DOHH2 (cell line): ENCODE measurements around the gene MICU2.

Experiments
- H3F3A ChIP-seq: fragments of 200-600 bp; sonication (generic), shearing (Covaris generic); 2 replicates; pipeline ENCODE4 v1.6.0; 2016; ENCODE audit warnings: antibody characterized with exemption, mild to moderate bottlenecking; ENCODE audit not compliant: control insufficient read depth, insufficient read depth
- H3K27ac ChIP-seq: fragments of 200-600 bp; sonication (generic); 2 replicates; pipeline ENCODE4 v1.5.1; 2014; ENCODE audit warnings: low read depth, mild to moderate bottlenecking, low read length, moderate library complexity
- H3K27me3 ChIP-seq: fragments of 200-600 bp; sonication (generic); 2 replicates; pipeline ENCODE4 v1.6.1; 2014; ENCODE audit warnings: mild to moderate bottlenecking, low read length, mixed read lengths; ENCODE audit not compliant: control insufficient read depth
- H3K36me3 ChIP-seq: fragments of 200-600 bp; sonication (generic); 2 replicates; pipeline ENCODE4 v1.6.1; 2014; ENCODE audit warnings: mild to moderate bottlenecking, low read length, moderate library complexity, mixed read lengths; ENCODE audit not compliant: control insufficient read depth
- H3K4me1 ChIP-seq: fragments of 200-600 bp; sonication (generic); 2 replicates; pipeline ENCODE4 v1.6.1; 2014; ENCODE audit warnings: mild to moderate bottlenecking, low read length, mixed read lengths; ENCODE audit not compliant: control insufficient read depth
- H3K4me2 ChIP-seq: fragments of 200-600 bp; sonication (generic); 2 replicates; pipeline ENCODE4 v1.6.0; 2014; ENCODE audit warnings: mild to moderate bottlenecking, low read length, moderate library complexity
- H3K4me3 ChIP-seq: fragments of 200-600 bp; sonication (generic); 2 replicates; pipeline ENCODE4 v1.5.1; 2014; ENCODE audit warnings: mild to moderate bottlenecking, low read length, mixed read lengths
- H3K79me2 ChIP-seq: fragments of 200-600 bp; sonication (generic); 2 replicates; pipeline ENCODE4 v1.6.1; 2014; ENCODE audit warnings: mild to moderate bottlenecking, low read length, mixed read lengths; ENCODE audit not compliant: control insufficient read depth
- H3K9me2 ChIP-seq: fragments of 200-600 bp; sonication (generic); replicated peaks from 2 replicates; pipeline ENCODE4 v1.6.1; 2014; ENCODE audit warnings: mild to moderate bottlenecking, low read length, mixed read lengths; ENCODE audit not compliant: control insufficient read depth
- H3K9me3 ChIP-seq: fragments of 200-600 bp; sonication (generic); 2 replicates; pipeline ENCODE4 v1.6.1; 2014; ENCODE audit warnings: antibody characterized with exemption, low read length, mixed read lengths; ENCODE audit not compliant: control insufficient read depth, insufficient read depth
- H4K20me1 ChIP-seq: fragments of 200-600 bp; sonication (generic); 2 replicates; pipeline ENCODE4 v1.6.0; 2014; ENCODE audit warnings: low read depth, mild to moderate bottlenecking, antibody characterized with exemption, low read length, moderate library complexity; ENCODE audit not compliant: control insufficient read depth, insufficient read depth
- CTCF ChIP-seq: fragments of 200-600 bp; sonication (generic); IDR thresholded peaks from one replicate; pipeline ENCODE4 v1.5.1; 2014; ENCODE audit warnings: antibody characterized with exemption, mild to moderate bottlenecking, low read depth, low read length; ENCODE audit not compliant: poor library complexity, severe bottlenecking
- EZH2phosphoT487 ChIP-seq: fragments of 200-600 bp; sonication (generic); IDR thresholded peaks from 2 replicates; pipeline ENCODE4 v1.6.1; 2017; ENCODE audit warnings: borderline replicate concordance, mild to moderate bottlenecking, antibody characterized with exemption, low read length, moderate library complexity, mixed read lengths

MICU2 gene

GRCh38 chr13:21463424-21463823 lies 140.5 kb downstream of the MICU2 start:
- Histone ChIP-seq H3K9me3 (no peaks in the 10 kb centered on the region), H3K4me1 (peaks cover 5% of the 10 kb centered on the region), H3K79me2 (peaks cover 6% of the 10 kb centered on the region), H3F3A (no peaks in the 10 kb centered on the region), H3K27me3 (no peaks in the 10 kb centered on the region), H3K4me3 (no peak overlapping the region), H3K27ac (no peak overlapping the region), H3K36me3 (peaks cover 3% of the 10 kb centered on the region; the same call in 1 of the 2 replicates), H4K20me1 (no peaks in the 10 kb centered on the region), H3K9me2 (no peaks in the 10 kb centered on the region), H3K4me2 (no peak overlapping the region)
- no peak for TF ChIP-seq CTCF
- TF ChIP-seq EZH2phosphoT487: no peak

- H3K27me3 ChIP-seq: no peaks in the 10 kb centered on the region
- peaks cover 20% of the 10 kb centered on the region for H3K4me1 ChIP-seq
- peaks cover 7% of the 10 kb centered on the region; the same call in 1 of the 2 replicates for H4K20me1 ChIP-seq
- TF ChIP-seq EZH2phosphoT487 (no peak), CTCF (no peak)
- H3F3A ChIP-seq: no peaks in the 10 kb centered on the region
- H3K4me3 ChIP-seq: no peak overlapping the region
- H3K36me3 ChIP-seq: peaks cover 9% of the 10 kb centered on the region; the same call in 1 of the 2 replicates
- no peaks in the 10 kb centered on the region for H3K9me2 ChIP-seq
- no peak overlapping the region for H3K4me2 ChIP-seq
- peaks cover 29% of the 10 kb centered on the region for H3K79me2 ChIP-seq
- no peaks in the 10 kb centered on the region for H3K9me3 ChIP-seq
- no peak overlapping the region for H3K27ac ChIP-seq
These were observed 142.8 kb downstream of the MICU2 start for GRCh38 chr13:21461131-21461530.

GRCh38 chr13:21458813-21459701 lies 144.9 kb downstream of the MICU2 start, which contains the start of gene ZDHHC20:
Gene ZDHHC20 (minus strand): TSS chr13:21459303. CDS start chr13:21459171, 132 bp downstream.
- Histone ChIP-seq H3K27ac (peak within 1 kb of the TSS; percentile 72), H3K9me2 (no peaks in the 10 kb centered on the region), H3K4me2 (peak within 1 kb of the TSS; percentile 77), H4K20me1 (peaks cover 7% of the 10 kb centered on the region; the same call in 1 of the 2 replicates), H3F3A (no peaks in the 10 kb centered on the region), H3K79me2 (peaks cover 50% of the 10 kb centered on the region), H3K27me3 (no peaks in the 10 kb centered on the region), H3K4me3 (peak within 1 kb of the TSS; percentile 92), H3K9me3 (no peaks in the 10 kb centered on the region), H3K4me1 (peaks cover 20% of the 10 kb centered on the region), H3K36me3 (peaks cover 12% of the 10 kb centered on the region; the same call in 1 of the 2 replicates)
- no peak for TF ChIP-seq CTCF
- TF ChIP-seq EZH2phosphoT487: no peak
